Small intestine (tissue), 7 donors: ENCODE results near the gene HEXB. TPM values are rescaled to one million over a fixed set of nuclear protein-coding genes. Genes with fewer than 3 reads are reported as not detected.

Source experiments
- DNase-seq, 2 donors: peaks; one replicate each; pipeline versions ENCODE4 v3.0.0 to v3.0.0-alpha.2; 2013
- FAIRE-seq: peaks from 2 replicates; lab custom pipeline; 2012; peaks lifted over from hg19 to GRCh38; lab: Jason Lieb, UNC
- H3K27ac ChIP-seq, 3 donors: one replicate each; pipeline ENCODE4 v1.5.1; 2013; ENCODE audit warnings: low read length in 2 of 3, mild to moderate bottlenecking in 2 of 3, control low read depth in 1 of 3, inconsistent platforms in 1 of 3, low read depth in 1 of 3, moderate library complexity in 1 of 3
- H3K27me3 ChIP-seq, 3 donors: one replicate each; pipeline ENCODE4 v1.6.1; 2013; ENCODE audit warnings: low read length in 3 of 3, inconsistent platforms in 1 of 3; ENCODE audit not compliant: control insufficient read depth in 3 of 3, insufficient read depth in 3 of 3
- H3K36me3 ChIP-seq, 3 donors: one replicate each; pipeline ENCODE4 v1.6.1; 2013; ENCODE audit warnings: low read length in 3 of 3, inconsistent platforms in 1 of 3, low read depth in 1 of 3, mild to moderate bottlenecking in 1 of 3, moderate library complexity in 1 of 3; ENCODE audit not compliant: control insufficient read depth in 3 of 3, insufficient read depth in 2 of 3
- H3K4me1 ChIP-seq, 3 donors: one replicate each; pipeline ENCODE4 v1.6.1; 2013; ENCODE audit warnings: low read length in 2 of 3, inconsistent platforms in 1 of 3, low read depth in 1 of 3, mild to moderate bottlenecking in 1 of 3, moderate library complexity in 1 of 3; ENCODE audit not compliant: control insufficient read depth in 3 of 3, insufficient read depth in 2 of 3
- H3K4me3 ChIP-seq, 3 donors: one replicate each; pipeline ENCODE4 v1.5.1; 2013; ENCODE audit warnings: low read length in 3 of 3, control low read depth in 1 of 3, inconsistent platforms in 1 of 3, low read depth in 1 of 3, mild to moderate bottlenecking in 1 of 3, moderate library complexity in 1 of 3
- H3K9me3 ChIP-seq, 2 donors: one replicate each; pipeline ENCODE4 v1.6.1; 2013; ENCODE audit warnings: low read depth in 1 of 2, low read length in 1 of 2; ENCODE audit not compliant: control insufficient read depth in 2 of 2, insufficient read depth in 1 of 2
- WGBS, 3 donors: extraction: QIAGEN DNeasy Blood & Tissue Kit; methylation state at CpG; one replicate each; pipeline ENCODE4 v1.1.7; 2013; 5-methylcytosine and 5-hydroxymethylcytosine counted together
- polyA plus RNA-seq, 4 donors: library from polyadenylated mRNA; stranded (reverse) in 3 of 4; unstranded in 1 of 4; fragments of 200-250 nt in 3 of 4; fragments of 120-200 nt in 1 of 4; gene quantifications; one replicate each; pipeline versions ENCODE4 v1.2.1 to v1.2.3, GENCODE V29; 2013
- donor health status: healthy with polysubstance abuse.
- donor health status: control.
- donor health status: control.
- donor health status: Bipolar disorder and iron deficiency.
- donor health status: healthy.

HEXB gene
- polyA plus RNA-seq, 4 donors, result 63.5 to 582 (median 112) TPM

- Histone ChIP-seq H3K36me3 (peaks cover 0 to 4% (median 2%) of the 10 kb centered on the region in 3 donors), H3K4me1 (peaks cover 4 to 16% (median 12%) of the 10 kb centered on the region in 3 donors), H3K9me3 (no peaks in the 10 kb centered on the region), H3K27me3 (no peaks in the 10 kb centered on the region), H3K27ac (no peak overlapping the region), H3K4me3 (no peak overlapping the region)
- WGBS, 3 donors, result 47 to 69% (median 65%) methylated on average over 9 of the region's 9 CpGs
- peak; percentile 30 to 40 for DNase-seq
- no peak for FAIRE-seq
Observed at GRCh38 chr5:74765201-74765600, 80.2 kb downstream of the HEXB start.

- Histone ChIP-seq H3K36me3 (peaks cover 0 to 6% (median 2%) of the 10 kb centered on the region in 3 donors), H3K4me1 (peaks cover 4 to 16% (median 12%) of the 10 kb centered on the region in 3 donors), H3K27ac (no peak overlapping the region), H3K4me3 (peak overlapping the region; percentile 28 to 86 (median 68)), H3K9me3 (no peaks in the 10 kb centered on the region), H3K27me3 (no peaks in the 10 kb centered on the region)
- FAIRE-seq (no peak), DNase-seq (no peak)
- WGBS, 3 donors, result 59 to 76% (median 66%) methylated on average over 27 of the region's 27 CpGs
Observed at GRCh38 chr5:74765929-74766328, 80.9 kb downstream of the HEXB start.

- Histone ChIP-seq H3K4me3 (peak overlapping the region; percentile 68 to 86 (median 78)), H3K27ac (peak overlapping the region in 2 of 3 donors; percentile 58 to 93), H3K27me3 (no peaks in the 10 kb centered on the region), H3K36me3 (peaks cover 0 to 10% (median 2%) of the 10 kb centered on the region in 3 donors), H3K9me3 (no peaks in the 10 kb centered on the region), H3K4me1 (peaks cover 4 to 16% (median 12%) of the 10 kb centered on the region in 3 donors)
- 0 to 1% (median 0%) methylated on average over 10 of the region's 10 CpGs for WGBS, 3 donors
- no peak for FAIRE-seq
- peak; percentile 48 to 59 for DNase-seq
Observed at GRCh38 chr5:74766418-74766848, 81.4 kb downstream of the HEXB start.

GRCh38 chr5:74766849-74767578 lies 82.0 kb downstream of the HEXB start, which contains the start of the genes GFM2 and NSA2:
TSS of gene GFM2 (minus strand) at chr5:74767117. CDS start at chr5:74763742, 3,375 bp downstream.
TSS of gene NSA2 (plus strand) at chr5:74767249. CDS start at chr5:74767361, 112 bp downstream.
- FAIRE-seq, result no peak
- Histone ChIP-seq H3K4me1 (peaks cover 4 to 16% (median 12%) of the 10 kb centered on the region in 3 donors), H3K9me3 (no peaks in the 10 kb centered on the region), H3K27me3 (no peaks in the 10 kb centered on the region), H3K36me3 (peaks cover 0 to 13% (median 2%) of the 10 kb centered on the region in 3 donors), H3K4me3 (peak within 1 kb of the TSS; percentile 68 to 86 (median 78)), H3K27ac (peak within 1 kb of the TSS; percentile 22 to 93 (median 72))
- DNase-seq, result peak; percentile 94 to 97
- WGBS, 3 donors, result 0% methylated on average over 54 of the region's 54 CpGs

GRCh38 chr5:74767579-74767913 lies 82.5 kb downstream of the HEXB start:
- FAIRE-seq, result no peak
- Histone ChIP-seq H3K4me1 (peaks cover 4 to 16% (median 12%) of the 10 kb centered on the region in 3 donors), H3K36me3 (peaks cover 1 to 16% (median 4%) of the 10 kb centered on the region in 3 donors), H3K27ac (peak overlapping the region in 2 of 3 donors; percentile 72 to 93), H3K27me3 (no peaks in the 10 kb centered on the region), H3K9me3 (no peaks in the 10 kb centered on the region), H3K4me3 (peak overlapping the region; percentile 68 to 86 (median 78))
- peak; percentile 50 to 81 for DNase-seq
- WGBS, 3 donors, result 0 to 2% (median 0%) methylated on average over 9 of the region's 9 CpGs

Other genes with a start within 250 kb of the HEXB start
- 100 to 1,000 TPM in 1 of 4 donors, 10 to 100 TPM in 2, 1 to 10 TPM in 1; 6.8 to 107 (median 16.9) TPM for gene ENC1, start 44.5 kb upstream of the HEXB start, polyA plus RNA-seq
- gene GFM2, start 81.9 kb downstream of the HEXB start, polyA plus RNA-seq, result 10 to 100 TPM in 3 of 4 donors, 1 to 10 TPM in 1; 9.5 to 25.2 (median 19.7) TPM
- 100 to 1,000 TPM in 3 of 4 donors, 10 to 100 TPM in 1; 79.8 to 177 (median 128) TPM for gene NSA2, start 82.0 kb downstream of the HEXB start, polyA plus RNA-seq
- 1 to 10 TPM in 1 of 4 donors, under 1 TPM in 1, not detected in 2; 0.73 to 2.2 TPM for gene FAM169A, start 181.2 kb downstream of the HEXB start, polyA plus RNA-seq